HK-2 (cell line): Measurements from ENCODE around the gene HAND1.
"Not testable (repeated sequence)": the region's sequence is repeated elsewhere in the genome, so short reads cannot be mapped to it uniquely, and the experiment has no call there.

Source experiments
- DNase-seq: peaks from one replicate; pipeline ENCODE4 v3.0.0-alpha.2; 2018; ENCODE audit not compliant: unreplicated experiment

The HAND1 gene

DNA sequence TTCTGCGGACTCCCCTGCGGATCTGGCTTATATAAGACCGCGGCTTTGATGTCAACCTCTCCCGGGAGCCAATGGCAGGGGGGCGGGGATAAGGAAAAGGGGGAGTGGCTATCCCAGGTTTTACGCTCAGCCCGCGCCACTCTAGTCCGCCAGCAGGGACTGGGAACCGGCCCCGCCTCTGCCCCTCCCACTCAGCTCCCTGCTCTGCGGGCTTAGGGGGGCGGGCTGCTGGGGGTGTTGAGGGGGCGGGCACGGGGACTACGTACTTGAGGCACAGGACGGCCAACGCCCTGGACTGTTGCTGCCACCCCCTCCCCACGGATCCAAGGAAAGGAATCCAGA lies at the start of gene HAND1:
HAND1 (minus strand) TSS at position 4 of the 342 bp plus-strand sequence. CDS start 219 bp downstream, outside the sequence.
- peak; percentile 16 for DNase-seq

DNA sequence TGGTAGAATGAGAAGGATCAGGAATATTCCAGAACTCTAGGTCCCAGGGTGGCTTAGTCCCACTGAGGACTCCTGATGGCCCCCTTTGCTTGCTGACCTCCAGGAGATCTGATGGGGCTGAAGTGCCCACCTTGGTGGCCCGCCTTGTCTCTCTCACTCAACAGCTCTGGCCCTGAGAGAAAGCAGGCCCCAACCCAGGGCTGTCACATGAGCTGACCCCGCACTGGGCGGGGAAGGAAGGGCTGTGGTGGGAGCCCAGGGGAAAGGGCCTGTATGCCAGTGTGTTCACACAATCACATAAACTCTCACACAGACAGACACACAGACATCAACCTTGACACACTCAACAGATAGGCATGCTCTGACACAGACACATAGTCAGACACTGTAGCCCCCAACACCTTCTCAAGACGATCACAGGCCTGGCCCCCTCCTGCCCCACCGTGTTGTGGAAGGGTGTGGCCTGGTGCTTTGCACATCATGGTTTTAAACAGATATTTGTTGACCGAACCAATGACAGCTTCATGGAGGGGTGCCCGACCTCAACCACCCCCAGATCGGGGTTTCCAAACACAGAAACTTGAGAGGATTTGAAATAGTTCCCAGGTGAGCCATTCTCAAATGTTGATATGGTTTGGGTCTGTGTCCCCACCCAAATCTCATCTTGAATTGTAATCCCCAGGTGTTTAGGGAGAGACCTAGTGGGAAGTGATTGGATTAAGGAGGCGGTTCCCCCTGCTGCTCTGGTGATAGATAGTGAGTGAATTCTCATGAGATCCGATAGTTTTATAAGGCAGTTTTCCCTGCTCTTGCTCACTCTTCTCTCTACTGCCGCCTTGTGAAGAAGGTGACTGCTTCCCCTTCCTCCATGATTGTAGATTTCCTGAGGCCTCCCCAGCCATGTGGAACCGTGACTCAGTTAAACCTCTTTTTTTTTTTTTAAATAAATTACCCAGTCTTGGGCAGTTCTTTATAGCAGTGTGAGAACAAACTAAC lies 48.5 kb upstream of the HAND1 start:
- no peak for DNase-seq

DNA sequence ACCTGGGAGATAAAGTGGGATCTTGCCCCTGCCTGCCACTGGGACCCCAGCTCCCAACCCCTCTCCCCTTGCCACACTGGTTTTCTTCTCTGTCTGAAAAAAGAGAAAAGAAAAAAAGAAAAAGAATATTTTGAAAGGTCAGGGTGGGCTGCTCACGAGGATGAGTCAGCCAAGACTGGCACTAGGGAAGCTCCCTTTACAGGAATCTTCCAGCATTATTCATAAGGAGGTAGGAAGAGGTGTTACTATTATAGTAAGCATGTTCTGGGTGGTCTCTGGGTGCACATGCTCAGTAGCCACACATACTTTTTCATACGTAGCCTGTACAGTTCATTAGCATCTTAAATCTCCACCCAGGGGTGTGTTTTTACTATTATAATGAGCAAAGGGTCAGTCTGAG lies 46.8 kb upstream of the HAND1 start:
- no peak for DNase-seq

DNA sequence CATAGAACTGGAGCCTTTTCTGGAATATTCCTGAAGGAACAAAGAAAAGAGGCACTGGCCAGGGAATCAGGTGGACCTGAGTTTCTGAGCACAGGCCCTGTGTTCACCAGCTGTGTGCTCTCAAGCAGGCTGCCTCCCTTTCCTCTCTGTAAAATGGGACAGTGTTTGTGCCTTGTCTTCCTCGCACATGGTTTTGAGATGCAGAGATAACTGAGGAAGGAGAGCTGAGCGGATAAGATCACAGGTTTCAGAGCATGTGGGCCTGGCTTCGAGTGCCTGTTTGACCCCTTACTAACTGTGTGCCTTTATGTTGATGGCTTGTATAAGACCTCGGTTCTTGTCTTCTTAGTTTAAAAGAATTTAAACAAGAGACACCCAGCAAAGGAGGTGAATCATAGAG lies 46.2 kb upstream of the HAND1 start:
- no peak for DNase-seq

DNA sequence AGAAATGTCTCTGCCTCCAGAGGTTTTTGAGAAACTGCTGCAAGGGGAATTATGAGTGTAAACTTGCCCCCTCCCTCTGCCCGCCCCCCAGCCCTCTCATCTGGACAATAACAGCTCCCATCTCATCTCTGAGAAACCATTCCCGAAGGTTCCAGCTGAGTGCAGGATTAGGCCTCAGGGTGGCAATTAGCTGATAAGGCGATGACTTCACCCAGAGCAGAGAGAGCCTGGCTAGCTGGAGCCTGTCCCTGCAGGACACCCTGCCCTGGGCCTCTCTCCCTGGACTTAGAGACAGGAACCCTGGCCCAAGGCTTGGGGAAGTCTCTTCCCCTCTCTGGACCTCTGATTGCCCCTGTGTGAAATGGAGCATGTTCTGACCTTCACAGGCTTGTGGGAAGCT lies 45.7 kb upstream of the HAND1 start:
- no peak for DNase-seq

DNA sequence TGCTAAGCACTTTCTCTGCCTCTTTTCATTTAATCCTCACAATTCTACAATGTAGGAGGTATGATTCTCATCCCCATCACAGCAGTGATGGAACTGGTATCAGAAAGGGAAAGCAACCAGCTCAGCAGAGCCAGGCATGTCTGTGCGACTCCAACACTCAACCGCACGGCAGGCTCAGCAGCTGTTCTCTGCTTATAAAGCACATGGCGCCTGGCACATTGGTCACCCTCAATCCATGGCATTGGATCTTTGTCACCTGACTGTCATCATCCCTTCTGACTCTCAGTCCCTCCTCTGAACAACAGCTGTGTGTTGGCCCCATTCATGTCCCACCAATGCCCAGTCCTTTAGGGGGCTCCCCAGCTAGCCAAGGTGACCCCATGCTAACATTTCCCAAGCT lies 45.1 kb upstream of the HAND1 start:
- DNase-seq = no peak

DNA sequence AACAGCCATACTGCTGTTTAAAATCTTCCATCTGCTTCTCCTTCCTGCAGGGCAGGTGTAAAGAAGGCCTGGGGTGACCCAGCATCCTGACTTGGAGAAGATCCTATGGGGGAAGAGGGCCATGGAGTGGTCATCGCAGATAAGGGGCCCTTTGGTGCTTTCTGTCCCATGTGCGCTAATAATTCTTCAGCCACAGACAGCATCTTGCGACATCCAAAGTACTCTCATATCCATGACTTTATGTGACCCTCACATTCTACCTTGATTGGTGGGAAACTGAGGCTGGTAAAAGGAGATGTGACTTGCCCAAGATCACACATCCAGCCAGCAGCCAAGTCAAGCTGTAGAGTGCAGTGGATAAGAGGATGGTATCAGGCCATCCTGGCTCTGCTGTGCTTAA lies 44.3 kb upstream of the HAND1 start:
- no peak for DNase-seq

DNA sequence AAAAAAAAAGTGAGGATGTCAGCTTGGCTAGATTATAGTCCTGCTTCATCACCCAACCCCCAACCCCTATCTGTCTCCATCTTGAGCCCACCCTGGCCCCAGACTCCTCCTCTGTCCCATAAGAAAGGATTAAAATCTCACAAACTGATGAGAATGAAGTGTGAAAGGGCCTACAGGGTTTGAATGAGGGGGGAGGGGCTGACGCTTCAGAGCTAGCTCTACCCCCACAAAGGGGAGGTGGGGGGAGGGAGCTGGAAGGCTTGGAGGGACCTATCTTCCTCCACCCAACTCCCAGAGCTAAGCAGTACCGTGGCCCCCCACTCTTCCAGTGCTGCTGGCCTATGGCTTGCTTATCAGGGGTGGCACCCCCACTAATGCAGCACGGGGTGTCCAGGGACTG lies 43.7 kb upstream of the HAND1 start:
- no peak for DNase-seq

DNA sequence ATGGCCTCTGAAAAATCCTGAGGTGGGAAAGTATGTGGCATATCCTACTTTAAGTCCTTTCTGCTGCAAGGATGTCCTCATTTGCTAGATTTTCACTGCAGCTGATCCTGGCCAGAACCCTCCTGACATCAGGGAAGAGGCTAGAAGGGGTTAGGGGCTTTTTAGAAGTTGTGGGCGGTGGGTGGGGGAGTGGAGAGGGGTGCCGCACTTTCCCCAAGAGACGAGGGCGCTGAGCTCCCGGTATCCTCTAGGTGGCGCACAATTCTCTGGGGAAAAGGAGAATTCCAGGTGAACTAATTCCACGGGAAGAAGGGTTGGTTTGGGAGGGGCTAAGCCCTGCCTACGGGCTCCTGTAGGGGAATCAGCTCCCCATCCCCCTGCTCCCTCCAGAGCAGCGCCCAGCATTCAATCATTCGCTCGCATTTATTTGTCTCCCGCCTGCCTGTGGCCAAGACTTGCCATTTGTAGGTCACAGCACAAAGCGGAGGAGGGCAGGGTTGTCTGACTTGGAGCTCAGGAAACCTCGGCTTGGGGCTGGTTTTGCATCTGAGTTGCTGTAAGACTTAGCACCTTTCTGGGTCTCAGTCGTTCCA lies 42.9 kb upstream of the HAND1 start:
- DNase-seq = no peak

DNA sequence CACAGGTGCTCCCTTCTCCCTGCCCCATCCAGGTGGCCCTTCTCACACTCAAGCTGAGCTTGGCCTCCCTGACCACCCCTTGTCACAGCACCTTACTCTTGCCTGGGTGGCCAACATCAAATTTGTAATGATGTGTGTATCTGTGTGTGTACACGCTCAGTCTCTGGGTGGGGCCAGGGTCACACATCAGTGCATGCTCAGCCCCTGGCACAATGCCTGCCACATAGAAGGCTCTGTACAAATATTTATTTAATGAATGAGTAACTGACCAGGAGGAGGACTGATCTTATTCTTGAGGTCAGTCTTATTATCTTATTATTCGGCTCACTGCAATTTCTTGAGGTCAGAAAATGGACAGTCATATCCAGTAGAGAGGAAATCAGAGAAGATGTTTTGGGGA lies 41.3 kb upstream of the HAND1 start:
- peak; percentile 23 for DNase-seq

DNA sequence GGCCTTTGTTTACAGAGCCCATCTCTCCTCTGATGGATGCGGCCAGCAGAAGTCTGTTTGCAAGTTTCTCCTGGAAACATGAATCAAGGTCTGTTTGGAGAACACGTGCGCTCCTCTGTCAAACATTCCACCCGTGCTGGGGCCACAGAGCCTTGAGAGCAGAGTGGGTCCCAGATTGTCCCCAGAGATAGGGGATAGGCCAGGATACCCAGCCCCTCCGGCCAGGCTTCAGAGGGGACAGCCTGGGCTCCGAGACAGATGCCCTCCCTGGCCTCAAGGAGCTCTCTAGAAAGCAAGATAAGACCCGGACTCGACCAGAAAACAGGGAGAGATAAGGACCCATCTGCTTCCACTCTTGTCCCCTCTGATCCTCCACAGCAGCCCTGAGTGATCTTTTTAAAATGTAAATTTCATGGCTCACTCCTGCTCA lies 40.4 kb upstream of the HAND1 start:
- no peak for DNase-seq

DNA sequence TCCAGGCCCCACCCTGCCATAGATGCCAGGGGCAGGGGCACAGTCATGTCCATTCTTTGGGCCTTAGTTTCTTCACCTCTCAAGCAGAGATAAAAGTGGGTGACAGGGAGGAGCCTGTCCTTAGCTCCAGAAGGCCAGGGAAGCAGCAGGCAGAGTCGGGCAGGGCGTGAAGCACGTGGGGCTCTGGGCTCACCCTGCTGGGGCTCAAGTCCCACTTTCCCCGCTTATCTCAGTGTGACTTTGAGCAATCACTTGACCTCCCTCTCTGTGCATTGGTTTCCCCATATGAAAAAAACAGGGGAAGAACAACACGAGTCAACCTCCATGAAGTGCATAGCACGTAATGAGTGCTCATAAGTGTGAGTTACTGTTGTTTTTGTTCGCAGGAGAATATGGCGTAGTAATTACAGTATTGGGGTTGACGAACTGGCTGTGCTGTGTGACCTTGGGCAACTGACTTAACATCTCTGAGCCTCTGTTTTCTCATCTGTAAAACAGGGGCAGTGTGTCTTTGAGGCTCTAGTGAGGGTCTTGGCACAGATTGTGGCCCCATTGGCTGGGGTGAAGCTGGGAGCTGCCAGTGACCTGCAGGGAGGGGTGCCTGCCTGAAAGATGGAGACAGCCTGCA lies 39.9 kb upstream of the HAND1 start:
- DNase-seq = no peak

DNA sequence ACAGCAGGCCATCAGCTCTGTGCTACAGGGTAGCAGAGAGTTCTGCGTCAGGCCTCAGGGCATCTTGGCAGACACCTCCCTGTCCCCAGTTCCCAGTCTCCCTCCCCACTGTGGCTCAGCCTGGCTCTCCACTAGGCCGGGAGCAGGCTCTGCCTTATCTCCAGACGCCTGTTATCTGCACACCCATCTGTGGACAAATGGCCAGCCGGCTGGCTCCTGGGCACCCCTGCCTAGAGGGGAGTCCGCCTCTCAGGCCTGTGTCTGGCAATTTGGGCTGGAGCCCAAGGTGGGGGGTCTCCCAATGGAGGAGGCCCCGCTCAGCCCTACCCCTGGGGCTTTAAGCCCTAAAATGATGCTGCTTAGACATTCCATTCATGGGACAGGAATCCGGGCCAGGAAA lies 39.2 kb upstream of the HAND1 start:
- DNase-seq = no peak

DNA sequence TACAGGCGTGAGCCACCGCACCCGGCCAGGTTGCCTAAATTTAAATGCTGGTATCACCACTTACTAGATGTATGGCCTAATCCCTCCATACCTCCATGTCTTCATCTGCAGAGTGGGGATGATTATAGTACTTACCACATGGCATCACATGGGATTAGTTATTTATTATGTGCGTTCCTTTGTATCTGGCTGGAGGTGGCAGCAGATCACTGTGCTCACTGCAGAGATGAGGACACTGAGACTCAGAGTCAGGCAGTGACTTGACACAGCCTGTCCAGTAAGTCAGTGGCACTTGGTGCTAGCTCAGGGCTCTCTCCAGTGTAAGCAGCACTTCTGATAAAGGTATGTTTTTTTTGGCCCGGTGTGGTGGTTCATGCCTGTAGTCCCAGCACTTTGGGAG lies 38.4 kb upstream of the HAND1 start:
- DNase-seq = no peak

DNA sequence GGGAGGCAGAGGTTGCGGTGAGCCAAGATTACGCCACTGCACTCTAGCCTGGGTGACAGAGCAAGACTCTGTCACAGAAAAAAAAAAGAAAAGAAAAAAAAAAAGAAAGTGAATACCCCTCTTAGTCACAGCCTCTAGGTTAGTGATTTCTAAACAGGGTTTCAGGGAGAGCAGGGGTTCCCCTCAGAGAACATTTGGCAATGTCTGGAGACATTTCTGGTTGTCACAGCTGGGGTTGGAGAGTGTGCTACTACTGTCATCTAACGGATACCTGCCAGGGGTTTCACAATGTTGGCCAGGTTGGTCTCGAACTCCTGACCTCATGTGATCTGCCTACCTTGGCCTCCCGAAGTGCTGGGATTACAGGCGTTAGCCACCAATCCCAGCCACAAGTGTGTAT lies 37.5 kb upstream of the HAND1 start:
- not testable (repeated sequence) for DNase-seq

DNA sequence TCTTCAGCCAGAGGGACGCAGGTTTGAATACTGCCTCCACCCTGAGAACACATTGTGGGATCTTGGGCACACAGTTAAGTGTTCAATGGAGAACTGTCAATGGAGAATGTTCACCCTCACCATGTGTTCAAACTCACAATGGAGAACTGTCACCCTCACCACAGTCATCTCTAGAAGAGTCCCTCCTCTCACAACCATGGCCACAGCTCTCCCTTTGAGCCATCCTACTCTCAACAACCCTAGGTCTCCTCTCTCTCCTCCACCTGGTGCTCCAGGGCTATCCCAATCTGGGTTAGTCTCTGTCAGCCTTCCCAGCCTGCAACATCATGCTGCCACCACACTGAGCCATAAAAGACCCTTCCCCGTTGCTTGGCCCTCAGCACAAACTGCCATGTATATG lies 36.3 kb upstream of the HAND1 start:
- DNase-seq = no peak

DNA sequence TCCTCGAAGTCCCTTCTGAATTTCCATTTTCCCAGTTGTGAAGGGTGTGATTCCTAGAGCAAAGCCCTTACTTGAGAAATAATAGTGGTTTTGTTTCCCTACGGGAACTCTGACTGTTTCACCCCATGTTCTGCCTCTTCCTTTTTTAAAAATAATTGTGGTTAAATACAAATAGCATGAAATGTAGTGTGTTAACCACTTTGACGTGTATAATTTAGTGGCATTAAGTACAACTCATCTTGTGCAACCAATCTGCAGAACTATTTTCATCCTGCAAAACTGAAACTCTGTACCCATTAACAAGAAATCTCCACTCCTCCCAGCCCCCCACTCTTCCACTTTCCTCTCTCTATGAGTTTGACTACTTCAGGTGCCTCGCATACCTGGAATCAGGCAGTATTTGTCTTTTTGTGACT lies 35.6 kb upstream of the HAND1 start:
- DNase-seq = no peak

DNA sequence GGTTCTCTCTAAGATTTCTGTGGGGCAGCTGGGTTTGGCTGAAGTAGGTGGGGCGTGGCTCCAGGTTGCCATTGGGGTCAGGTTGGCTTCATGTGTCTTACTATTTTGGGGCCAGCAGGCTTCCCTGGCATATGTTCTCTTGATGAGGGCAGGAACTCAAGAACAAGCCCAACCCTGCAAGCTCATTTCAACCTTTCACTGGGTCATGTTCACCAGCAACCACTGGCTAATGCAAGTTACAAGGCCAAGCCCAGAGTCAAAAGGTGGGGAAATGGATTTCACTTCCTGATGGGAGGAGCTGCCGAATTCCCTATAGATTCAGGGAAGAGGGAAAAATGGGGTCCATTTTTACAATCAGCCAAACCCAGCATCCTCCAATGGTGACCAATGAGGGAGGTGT lies 34.0 kb upstream of the HAND1 start:
- DNase-seq = no peak

DNA sequence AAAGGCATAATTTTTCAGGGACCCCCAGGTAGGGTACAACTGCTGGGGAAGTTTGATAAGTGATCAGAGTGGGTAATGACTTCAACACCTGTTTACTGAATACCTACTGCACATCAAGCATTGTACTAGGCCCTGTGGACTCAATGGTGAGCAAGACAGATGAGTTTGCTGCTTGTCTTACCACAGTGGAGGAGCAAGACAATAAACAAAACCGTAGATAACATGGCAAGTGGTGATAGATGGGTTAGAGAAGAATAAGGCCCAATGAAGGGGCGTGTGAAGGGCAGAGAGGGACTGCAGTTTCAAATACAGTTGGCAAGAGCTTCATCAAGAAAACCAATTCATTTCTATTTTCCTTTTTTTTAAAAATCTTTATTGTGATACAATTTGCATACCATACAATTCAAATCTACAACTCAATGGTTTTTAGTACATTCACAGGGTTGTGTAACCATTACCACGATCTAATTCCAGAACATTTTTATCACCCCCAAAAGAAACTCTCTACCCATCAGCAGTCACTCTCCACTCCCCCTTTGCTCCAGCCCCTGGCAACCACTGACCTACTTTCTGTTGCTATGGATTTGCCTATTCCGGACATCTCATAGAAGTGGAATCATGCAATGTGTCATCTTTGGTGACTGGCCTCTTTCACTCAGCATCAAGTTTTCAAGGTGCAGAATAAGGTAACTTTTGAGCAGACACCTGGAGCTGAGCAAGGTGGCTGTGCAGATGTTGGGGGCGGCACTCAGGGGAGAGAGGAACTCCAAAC lies 31.9 kb upstream of the HAND1 start:
- no peak for DNase-seq

DNA sequence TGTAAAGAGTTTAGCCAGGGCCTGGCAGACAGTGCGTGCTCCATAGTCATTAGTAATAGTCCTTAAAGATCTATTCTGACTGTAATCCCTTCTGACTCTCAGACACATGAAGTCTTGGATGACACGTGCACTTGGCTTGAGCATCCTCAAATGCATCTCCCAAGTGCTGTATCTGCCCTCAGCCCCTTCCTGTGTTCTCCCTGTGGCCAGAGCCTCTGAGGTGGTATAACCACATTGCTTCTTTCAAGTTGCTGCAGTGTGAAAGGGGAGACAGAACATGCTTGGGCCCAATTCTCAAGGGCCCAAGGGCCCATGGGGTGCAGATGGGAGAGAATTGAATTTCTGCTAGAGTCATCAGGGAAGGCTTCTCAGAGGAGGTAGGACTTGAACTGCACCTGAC lies 30.1 kb upstream of the HAND1 start:
- no peak for DNase-seq

DNA sequence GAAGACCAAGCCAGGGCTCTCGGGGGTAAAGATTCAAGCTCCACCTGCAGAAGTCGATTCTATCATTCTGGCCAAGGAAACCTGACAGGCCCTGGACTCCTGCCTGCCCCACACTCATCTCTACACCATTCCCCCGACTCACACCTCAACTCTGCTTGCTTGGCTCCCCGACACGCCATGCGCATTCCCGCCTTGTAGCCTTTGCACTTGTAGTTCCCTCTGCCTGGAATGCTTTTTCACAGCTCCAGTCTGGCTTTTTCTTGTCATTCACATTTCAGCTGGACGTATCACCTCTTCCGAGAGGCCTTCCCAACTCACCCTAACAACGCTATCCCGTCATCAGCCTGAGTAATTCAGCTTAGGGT lies 28.7 kb upstream of the HAND1 start:
- DNase-seq = no peak

DNA sequence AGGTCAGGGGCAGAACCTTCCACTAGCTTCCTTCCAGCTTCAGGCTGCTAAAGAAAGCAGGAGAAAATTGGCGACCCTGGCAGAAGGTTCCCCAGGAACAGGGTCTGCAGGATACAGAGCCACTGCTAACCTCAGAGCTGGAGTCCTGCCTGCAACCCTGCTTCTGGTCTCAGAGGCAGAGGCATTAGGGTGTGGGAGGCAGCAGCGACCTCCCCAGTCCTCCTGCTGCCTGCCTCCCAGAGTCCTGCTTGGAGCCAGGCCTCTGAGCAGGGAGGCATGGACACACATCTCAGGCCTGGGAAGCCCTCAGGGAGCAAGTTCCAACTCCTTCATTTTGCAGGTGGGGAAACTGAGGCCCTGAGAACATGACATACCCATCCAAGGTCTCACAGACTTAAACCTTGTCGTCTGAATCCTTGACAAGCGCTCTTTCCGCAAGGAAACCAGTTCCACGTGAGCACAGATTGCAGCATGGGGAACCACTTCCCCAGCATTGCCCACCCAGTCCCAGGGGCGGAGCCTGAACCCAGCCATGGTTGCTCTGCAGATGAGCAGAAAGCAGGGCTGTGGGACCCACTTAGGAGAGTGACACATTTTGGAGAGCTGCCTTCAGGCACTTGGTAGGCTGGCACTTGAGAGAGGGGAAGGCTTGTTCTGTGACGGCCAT lies 28.2 kb upstream of the HAND1 start:
- DNase-seq = no peak
